Cardiac muscle cell (in vitro differentiated cells and primary cell): Measurements from ENCODE around the gene RFPL1. TPM values are rescaled to one million over a fixed set of nuclear protein-coding genes. Genes with fewer than 3 reads are reported as not detected.

Experiments used
- DNase-seq, 2 donors: peaks; one replicate each; pipeline versions ENCODE4 v3.0.0 to v3.0.0-alpha.2; 2010 to 2017; ENCODE audit warnings: low read depth in 1 of 2, low spot score in 1 of 2
- H3K27ac ChIP-seq: fragments of 200-600 bp; sonication (generic); 2 replicates; pipeline ENCODE4 v1.5.1; 2016
- H3K27me3 ChIP-seq: fragments of 200-600 bp; sonication (generic); 2 replicates; pipeline ENCODE4 v1.6.0; 2016; ENCODE audit warnings: control low read depth
- H3K36me3 ChIP-seq: fragments of 200-600 bp; sonication (generic); 2 replicates; pipeline ENCODE4 v1.5.1; 2016; ENCODE audit warnings: control low read depth
- H3K4me1 ChIP-seq: fragments of 200-600 bp; sonication (generic); 2 replicates; pipeline ENCODE4 v1.8.1; 2017; ENCODE audit warnings: low read depth, mild to moderate bottlenecking, mixed run types
- H3K4me3 ChIP-seq: fragments of 200-600 bp; sonication (generic); 2 replicates; pipeline ENCODE4 v1.5.1; 2016; ENCODE audit warnings: mild to moderate bottlenecking
- H3K9me3 ChIP-seq: fragments of 200-600 bp; sonication (generic); 2 replicates; pipeline ENCODE4 v1.5.1; 2017; ENCODE audit warnings: low read depth, mild to moderate bottlenecking, control low read depth
- polyA plus RNA-seq: library from polyadenylated mRNA; unstranded; fragments of >200 nt; fragmentation: Nextera tagmentation; extraction: Ambion mirVana; gene quantifications from 2 replicates; pipeline ENCODE4 v1.2.1, GENCODE V29; 2016
- total RNA-seq: library from RNA; depleted of rRNA; stranded (reverse); fragments of >200 nt; gene quantifications from 2 replicates; pipeline ENCODE4 v1.2.3, GENCODE V29; 2016
- TF ChIP-seq, protein P1 (sequence below): IDR thresholded peaks from 2 replicates; pipeline ENCODE4 v1.5.1; 2012; ENCODE audit warnings: low read depth, mild to moderate bottlenecking, low read length

RFPL1 gene
- total and polyA plus RNA-seq, 2 experiments from 2014 or later: not detected

GRCh38 chr22:29447906-29448305 is 9.5 kb downstream of the RFPL1 start:
- TF ChIP-seq, protein P1, sequence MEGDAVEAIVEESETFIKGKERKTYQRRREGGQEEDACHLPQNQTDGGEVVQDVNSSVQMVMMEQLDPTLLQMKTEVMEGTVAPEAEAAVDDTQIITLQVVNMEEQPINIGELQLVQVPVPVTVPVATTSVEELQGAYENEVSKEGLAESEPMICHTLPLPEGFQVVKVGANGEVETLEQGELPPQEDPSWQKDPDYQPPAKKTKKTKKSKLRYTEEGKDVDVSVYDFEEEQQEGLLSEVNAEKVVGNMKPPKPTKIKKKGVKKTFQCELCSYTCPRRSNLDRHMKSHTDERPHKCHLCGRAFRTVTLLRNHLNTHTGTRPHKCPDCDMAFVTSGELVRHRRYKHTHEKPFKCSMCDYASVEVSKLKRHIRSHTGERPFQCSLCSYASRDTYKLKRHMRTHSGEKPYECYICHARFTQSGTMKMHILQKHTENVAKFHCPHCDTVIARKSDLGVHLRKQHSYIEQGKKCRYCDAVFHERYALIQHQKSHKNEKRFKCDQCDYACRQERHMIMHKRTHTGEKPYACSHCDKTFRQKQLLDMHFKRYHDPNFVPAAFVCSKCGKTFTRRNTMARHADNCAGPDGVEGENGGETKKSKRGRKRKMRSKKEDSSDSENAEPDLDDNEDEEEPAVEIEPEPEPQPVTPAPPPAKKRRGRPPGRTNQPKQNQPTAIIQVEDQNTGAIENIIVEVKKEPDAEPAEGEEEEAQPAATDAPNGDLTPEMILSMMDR: no peak
- Histone ChIP-seq H3K27me3 (no peaks in the 10 kb centered on the region), H3K27ac (no peak overlapping the region), H3K36me3 (no peaks in the 10 kb centered on the region), H3K4me3 (no peak overlapping the region), H3K4me1 (no peaks in the 10 kb centered on the region), H3K9me3 (no peaks in the 10 kb centered on the region)
- no peak for DNase-seq

DNA sequence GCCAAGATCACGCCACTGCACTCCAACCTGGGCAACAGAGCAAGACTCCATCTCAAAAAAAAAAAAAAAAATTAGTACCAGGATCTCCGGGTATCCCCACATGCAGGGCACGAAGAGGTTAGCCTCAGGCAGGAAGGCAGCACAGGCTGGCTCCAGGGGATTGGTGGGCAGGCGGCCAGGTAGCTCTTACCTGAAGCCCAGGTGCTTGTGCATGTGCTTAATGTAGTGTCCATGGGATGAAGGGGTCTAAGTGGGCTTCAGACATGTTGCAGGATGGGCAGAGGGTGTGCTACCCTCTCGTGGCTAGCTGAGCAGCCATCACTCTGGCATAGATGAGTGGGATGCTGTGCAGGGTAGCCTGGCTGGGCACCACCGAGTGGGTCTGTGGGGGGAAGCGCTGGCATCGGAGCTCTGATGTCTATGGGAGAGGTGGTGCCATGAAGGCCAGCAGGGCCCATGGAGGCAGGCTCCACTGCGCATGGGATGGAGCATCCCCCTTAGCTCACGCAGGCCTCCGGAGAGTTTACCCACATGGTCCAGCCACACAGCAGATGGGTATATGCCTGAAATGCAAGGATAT is 11.0 kb downstream of the RFPL1 start:
- Histone ChIP-seq H3K27me3 (no peaks in the 10 kb centered on the region), H3K4me1 (no peaks in the 10 kb centered on the region), H3K4me3 (no peak overlapping the region), H3K9me3 (no peaks in the 10 kb centered on the region), H3K36me3 (no peaks in the 10 kb centered on the region), H3K27ac (no peak overlapping the region)
- DNase-seq: no peak
- TF ChIP-seq, protein P1: no peak

DNA sequence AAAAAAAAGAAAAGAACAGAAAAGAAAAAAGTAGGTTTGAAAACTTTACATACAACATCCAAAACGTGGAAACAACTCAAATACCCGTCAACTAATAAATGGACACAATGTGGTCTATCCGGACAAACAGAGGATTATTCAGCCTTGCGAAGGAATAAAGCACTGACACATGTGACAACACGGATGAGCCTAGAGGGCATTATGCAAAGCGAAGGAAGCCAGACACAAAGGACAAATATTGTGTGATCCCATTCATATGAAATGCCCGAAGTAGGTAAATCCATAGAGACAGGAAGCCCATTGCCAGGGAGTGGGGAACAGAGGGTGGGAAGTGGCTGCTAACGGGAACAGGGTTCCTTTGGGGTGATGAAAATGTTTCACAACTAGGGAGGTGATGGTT is 11.8 kb downstream of the RFPL1 start:
- H3K9me3 ChIP-seq: no peaks in the 10 kb centered on the region
- H3K4me3 ChIP-seq: no peak overlapping the region
- DNase-seq: no peak
- no peak overlapping the region for H3K27ac ChIP-seq
- H3K36me3 ChIP-seq: no peaks in the 10 kb centered on the region
- no peaks in the 10 kb centered on the region for H3K27me3 ChIP-seq
- no peaks in the 10 kb centered on the region for H3K4me1 ChIP-seq
- TF ChIP-seq, protein P1: no peak

- Histone ChIP-seq H3K36me3 (no peaks in the 10 kb centered on the region), H3K27ac (no peak overlapping the region)
Observed at GRCh38 chr22:29451863-29452262, 13.5 kb downstream of the RFPL1 start.

DNA sequence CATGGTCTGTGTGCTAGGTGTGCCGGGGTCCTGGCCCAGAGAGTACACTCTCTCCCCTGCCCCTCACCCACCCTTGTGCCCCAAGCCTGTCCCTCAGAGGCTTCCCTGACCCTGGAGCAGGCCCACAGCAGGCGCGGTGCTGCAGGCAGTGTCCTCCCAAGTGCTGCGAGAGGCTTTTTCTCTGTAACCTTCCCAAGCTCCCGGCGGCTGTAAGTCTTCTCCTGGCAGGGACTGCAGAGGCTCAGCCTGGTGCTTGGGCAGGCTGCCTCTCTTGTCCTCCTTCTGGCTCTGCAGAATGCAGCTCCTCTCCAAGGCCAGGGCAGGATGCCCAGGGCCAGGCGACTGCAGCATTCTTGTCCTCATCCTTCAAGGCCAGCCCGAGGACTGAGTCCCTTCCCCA is 15.9 kb downstream of the RFPL1 start:
- H3K4me1 ChIP-seq: no peaks in the 10 kb centered on the region
- no peaks in the 10 kb centered on the region for H3K27me3 ChIP-seq
- no peak overlapping the region for H3K27ac ChIP-seq
- no peak overlapping the region for H3K4me3 ChIP-seq
- no peaks in the 10 kb centered on the region for H3K36me3 ChIP-seq
- DNase-seq: no peak
- TF ChIP-seq, protein P1: no peak
- H3K9me3 ChIP-seq: no peaks in the 10 kb centered on the region

More at GRCh38 chr22:29451863-29452262, 13.5 kb downstream of the RFPL1 start:
- Histone ChIP-seq H3K9me3 (no peaks in the 10 kb centered on the region), H3K4me3 (no peak overlapping the region), H3K27me3 (no peaks in the 10 kb centered on the region), H3K4me1 (no peaks in the 10 kb centered on the region)
- no peak for DNase-seq
- TF ChIP-seq, protein P1: no peak

DNA sequence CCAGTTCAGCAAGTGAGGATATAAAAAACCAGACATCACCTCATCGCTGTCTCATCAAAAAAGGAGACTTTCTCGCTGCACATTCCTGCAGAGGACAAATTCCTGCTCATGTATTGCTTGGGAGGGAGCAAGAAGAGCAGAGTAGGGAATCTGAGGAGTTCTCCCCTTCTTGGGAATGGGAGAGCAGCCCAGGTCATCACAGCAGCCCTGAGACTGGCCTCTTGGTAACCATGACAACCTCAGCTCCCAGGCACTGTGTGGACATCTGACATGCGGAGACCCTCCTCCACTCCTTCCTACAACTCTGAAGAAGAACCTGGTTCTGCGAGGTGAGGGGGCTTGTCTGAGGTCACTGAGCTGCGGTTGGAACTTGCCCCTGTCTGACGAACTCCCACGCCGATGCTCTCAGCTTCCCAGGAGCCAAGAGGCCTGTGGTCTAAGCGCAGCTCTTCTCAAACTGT is 17.9 kb downstream of the RFPL1 start:
- no peak for DNase-seq
- Histone ChIP-seq H3K9me3 (no peaks in the 10 kb centered on the region), H3K27ac (no peak overlapping the region), H3K36me3 (no peaks in the 10 kb centered on the region), H3K4me1 (no peaks in the 10 kb centered on the region), H3K4me3 (no peak overlapping the region), H3K27me3 (no peaks in the 10 kb centered on the region)
- TF ChIP-seq, protein P1: no peak
